COLO829 (cell line): ENCODE data around the gene PAPOLB.

Experiments used
- DNase-seq: peaks from one replicate; pipeline ENCODE4 v3.0.0; 2012; ENCODE audit warnings: low spot score

PAPOLB gene

DNA sequence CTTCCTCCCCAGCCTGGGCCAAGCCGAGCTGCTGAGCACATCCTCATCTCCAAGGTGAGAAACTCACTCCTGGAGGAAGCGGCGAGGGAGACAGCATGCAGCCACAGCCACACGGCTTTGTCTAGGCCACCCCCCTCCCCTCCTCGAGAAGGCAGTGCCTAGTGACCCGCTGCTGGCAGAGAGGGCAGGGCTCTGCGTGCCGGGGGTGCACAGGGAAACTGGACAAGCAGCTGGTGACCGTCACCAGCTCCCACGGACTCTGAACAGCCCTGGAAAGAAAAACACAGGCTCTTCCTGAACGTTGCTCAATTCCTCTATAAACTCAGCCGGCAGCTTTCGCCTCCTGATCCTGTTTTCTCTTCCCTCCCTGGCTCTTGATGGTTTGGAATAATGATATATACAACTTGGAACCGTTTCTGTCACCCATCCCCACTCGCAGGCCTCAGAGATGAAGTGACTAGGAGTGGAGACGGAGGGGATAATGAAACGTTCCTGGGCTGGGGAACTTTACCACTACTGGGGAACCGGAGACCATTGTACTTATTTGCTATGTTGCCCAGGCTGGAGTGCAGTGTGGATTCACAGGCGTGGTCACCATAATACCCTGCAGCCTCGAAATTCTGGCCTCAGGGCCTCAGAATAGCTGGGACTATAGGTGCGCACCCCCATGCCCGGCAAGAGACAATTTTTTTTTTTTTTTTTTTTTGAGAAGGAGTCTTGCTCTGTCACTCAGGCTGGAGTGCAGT, 19.3 kb downstream of the PAPOLB start:
- no peak for DNase-seq

- no peak for DNase-seq
Observed at GRCh38 chr7:4841836-4842235, 20.0 kb downstream of the PAPOLB start.

- no peak for DNase-seq
Observed at GRCh38 chr7:4841007-4841784, 20.6 kb downstream of the PAPOLB start.

DNA sequence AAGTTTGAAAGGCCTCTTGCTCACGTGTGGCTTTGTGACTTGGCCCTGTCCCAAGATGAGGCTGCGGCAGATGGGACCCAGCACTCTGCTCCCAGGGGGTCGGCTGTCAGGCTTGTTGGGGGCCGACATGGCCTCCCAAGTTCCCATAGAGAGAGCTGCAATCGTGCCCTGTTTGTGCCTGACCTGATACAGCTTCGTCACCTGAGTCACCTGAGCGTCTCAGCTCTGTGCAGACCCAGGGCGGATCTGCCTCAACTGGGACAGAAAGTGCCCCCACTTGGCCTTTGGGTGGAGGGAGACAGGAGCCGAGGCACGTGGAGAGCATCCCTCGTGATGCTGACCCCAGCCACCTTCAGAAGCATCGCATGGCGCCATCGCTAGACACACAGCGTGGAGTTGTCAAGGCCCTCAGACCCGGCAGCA, 21.7 kb downstream of the PAPOLB start:
- no peak for DNase-seq

DNA sequence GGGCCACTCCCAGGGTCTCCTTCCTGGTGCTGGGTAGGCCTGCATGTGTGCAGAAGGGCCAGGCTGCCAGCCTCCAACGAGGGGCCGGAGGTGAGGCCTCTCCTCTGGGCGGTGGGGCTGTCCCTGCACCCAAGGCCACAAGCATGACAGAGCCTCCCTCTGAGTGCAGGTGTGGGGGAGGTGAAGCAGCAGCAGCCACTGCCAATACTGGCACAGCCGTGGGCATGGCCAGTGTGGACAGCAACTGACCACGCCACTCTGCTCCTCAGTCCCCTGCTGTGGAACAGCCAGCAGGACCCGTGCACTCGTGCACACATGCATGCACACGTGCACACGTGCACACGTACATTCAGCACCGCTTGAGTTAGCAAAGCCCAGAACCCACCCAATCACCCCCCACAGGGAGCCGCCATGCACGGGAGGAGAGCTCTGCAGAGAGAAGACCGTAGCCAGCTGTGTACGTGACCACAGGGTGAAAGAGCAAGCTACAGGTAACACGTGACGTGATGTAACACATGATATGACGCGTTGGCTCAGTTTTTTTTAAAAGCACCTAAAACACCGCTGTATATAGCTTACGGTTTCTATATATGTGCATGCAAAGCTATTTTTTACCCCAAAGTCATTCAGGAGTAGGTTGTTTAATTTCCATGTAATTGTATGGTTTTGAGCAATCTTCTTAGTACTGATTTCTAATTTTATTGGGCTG, 23.1 kb downstream of the PAPOLB start:
- DNase-seq: no peak

DNA sequence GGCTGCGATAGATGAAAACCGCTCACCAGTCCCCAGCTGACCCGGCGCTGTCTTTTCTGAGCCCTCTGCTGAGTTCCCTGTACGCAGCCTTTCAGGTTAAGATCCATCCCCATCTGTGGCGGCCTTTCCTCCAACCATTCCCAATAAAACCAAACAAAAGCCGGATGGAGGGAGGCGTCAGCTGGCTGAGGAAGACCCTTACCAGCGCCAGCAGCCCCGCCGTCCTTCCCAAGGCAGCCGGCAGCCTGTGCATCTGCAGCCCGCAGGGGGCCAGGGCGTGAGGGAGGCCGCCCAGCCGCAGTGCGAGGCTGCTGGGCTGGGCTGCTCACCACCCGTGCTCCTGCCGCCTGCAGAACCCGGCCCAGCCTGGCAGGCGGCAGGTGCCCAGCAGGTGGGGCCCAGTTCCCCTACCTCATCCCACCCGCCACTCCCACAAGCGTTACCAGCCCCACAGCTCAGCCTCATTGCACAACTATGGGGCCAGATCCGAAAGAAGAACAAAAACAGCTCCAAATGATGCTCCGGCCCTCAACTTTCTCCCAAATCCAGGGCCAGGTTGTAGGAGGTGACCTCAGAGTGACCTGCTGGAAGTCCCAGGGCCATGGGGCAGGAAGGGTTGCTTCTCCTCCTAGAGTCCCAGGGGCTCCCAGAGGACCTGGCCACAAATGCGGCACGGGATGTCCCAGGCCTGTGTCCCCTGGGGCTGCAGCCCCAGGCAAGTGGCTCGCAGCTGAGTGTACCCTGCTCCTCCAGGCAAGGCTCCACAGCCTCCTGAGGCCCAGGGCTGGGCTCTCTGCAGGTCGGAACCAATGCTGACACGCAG, 23.8 kb downstream of the PAPOLB start:
- DNase-seq: no peak

GRCh38 chr7:4837041-4837802, 24.6 kb downstream of the PAPOLB start:
- DNase-seq: no peak

- DNase-seq: no peak
Observed at GRCh38 chr7:4836206-4836661, 25.6 kb downstream of the PAPOLB start.

GRCh38 chr7:4835398-4836205, 26.2 kb downstream of the PAPOLB start:
- DNase-seq: no peak

DNA sequence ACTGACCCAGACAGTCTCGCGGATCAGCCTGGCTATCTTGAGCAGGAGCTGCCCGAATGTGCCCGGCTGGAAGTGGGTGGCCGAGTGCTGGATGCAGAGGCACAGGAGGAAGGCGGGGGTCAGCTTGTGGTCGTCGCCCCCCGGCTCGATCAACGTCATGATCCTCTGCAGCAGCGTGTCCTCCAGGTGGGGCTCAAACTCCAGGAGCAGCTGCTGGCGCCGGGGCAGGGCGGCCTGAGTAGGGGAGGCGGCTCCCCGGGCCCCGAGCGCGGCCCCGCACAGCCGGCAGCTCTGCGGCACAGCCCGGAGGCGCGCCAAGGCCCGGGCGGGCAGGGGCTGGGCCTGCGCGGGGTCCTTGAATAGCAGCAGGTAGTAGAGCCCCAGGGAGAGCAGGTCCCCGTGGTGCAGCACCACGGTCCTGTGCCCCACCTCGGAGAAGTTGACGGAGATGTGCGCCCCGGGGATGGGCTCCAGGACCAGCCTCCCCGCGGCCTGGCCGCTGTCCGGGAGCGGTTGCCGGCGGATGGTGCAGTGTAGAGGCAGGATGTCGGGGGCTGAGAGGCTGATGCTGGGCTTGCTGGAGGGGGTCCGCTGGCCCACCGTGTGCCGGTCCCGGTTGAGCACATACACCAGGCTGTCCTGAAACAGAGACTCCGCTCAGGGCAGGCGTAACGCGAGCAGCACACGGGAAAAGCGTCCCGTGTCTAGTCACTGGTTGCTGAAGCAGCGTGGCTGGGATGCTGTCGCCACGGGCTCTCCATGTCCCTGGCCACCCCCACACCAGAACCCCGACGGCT, 27.0 kb downstream of the PAPOLB start:
- no peak for DNase-seq

GRCh38 chr7:4833691-4834600, 27.9 kb downstream of the PAPOLB start:
- DNase-seq: no peak

- no peak for DNase-seq
Observed at GRCh38 chr7:4833176-4833575, 28.7 kb downstream of the PAPOLB start.

- no peak for DNase-seq
Observed at GRCh38 chr7:4832711-4833110, 29.1 kb downstream of the PAPOLB start.

- no peak for DNase-seq
Observed at GRCh38 chr7:4831723-4832495, 29.9 kb downstream of the PAPOLB start.

- no peak for DNase-seq
Observed at GRCh38 chr7:4830176-4830575, 31.7 kb downstream of the PAPOLB start.

GRCh38 chr7:4828720-4829383, 33.0 kb downstream of the PAPOLB start:
- DNase-seq: no peak

DNA sequence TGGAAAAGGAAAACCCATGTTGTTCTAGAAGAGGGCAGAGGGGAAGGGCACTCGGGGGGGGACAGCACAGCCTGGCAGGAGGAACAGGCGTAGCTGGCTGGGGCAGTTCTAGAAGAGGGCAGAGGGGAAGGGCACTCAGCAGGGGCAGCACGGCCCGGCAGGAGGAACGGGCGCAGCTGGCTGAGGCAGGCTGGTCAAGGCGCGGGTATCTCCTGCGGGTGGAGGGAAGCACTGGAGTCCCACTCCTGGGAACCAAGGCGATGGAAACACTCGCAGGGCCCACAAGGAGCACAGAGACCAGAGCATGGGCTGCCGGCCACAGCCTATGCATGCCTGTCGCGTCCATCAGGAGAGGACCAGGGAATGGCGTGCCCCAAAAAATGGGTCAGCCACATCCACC, 36.7 kb downstream of the PAPOLB start:
- no peak for DNase-seq
